Activated CD4-positive, alpha-beta T cell treated with anti-CD3 and anti-CD28 coated beads, Interleukin-2, Interleukin-6, amounts not matched to agents 100 ng/mL and 50 ng/mL, durations not matched to agents 16 hours and 8 hours (primary cell): ENCODE data around the gene CYP51A1.
"Not testable (repeated sequence)": the region's sequence is repeated elsewhere in the genome, so short reads cannot be mapped to it uniquely, and the experiment has no call there.

ENCODE experiments used
- DNase-seq: peaks from one replicate; pipeline ENCODE4 v3.0.0-alpha.2; 2020

CYP51A1 gene

DNA sequence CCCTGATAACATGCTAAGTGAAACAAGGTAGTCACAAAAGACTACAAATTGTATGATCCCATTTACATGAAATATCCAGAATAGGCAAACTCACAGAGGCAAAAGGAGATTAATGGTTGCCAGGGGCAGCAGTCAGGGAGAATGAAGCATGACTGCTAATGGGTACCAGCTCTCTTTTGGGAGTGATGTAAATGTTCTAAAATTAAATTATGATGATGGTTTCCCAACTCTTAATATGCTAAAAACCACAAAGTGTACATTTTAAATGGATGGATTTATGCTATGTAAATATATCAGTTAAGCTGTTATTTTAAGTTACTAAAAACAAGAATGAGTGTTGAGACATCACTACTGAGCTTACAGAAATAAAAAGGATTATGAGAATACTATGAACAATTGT is 12.6 kb downstream of the CYP51A1 start:
- no peak for DNase-seq

GRCh38 chr7:92119213-92119759 is 15.0 kb downstream of the CYP51A1 start:
- DNase-seq: no peak

- no peak for DNase-seq
These were observed 17.3 kb downstream of the CYP51A1 start for GRCh38 chr7:92116949-92117348.

DNA sequence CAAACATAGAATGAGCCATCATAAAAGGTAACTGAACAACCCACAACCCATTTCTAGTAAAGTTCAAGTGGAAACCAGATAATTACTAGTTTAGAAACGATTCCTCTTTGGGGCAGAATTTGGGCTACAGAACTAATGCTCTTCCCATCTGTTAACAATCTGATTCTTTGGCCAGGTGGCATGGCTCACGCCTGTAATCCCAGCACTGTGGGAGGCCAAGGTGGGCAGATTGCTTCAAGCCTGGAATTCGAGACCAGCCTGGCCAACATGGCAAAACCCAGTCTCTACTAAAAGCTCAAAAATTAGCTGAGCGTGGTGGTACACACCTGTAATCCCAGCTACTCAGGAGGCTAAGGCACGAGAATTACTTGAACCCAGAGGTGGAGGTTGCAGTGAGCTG is 18.5 kb downstream of the CYP51A1 start:
- DNase-seq: no peak

GRCh38 chr7:92110857-92111256 is 23.4 kb downstream of the CYP51A1 start:
- no peak for DNase-seq

DNA sequence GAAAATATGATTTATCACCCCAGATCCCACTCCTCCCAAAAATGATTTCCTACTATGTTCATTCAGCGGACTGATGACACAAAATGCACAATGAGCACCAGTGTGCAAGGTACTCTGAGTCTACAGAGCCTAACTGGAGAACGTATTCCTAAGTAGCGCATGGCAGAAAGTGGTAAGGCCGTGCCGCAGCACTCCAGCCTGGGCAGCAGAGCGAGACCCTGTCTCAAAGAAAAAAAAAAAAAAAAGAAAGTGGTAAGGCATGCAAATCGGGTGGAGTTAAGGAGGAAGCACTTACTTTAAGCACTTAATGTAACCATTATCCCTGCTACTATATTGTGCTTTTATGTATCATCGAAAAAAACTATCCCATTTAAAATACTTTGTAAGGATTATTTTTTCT is 25.5 kb downstream of the CYP51A1 start:
- DNase-seq: no peak

GRCh38 chr7:92102862-92103261 is 31.4 kb downstream of the CYP51A1 start:
- not testable (repeated sequence) for DNase-seq

DNA sequence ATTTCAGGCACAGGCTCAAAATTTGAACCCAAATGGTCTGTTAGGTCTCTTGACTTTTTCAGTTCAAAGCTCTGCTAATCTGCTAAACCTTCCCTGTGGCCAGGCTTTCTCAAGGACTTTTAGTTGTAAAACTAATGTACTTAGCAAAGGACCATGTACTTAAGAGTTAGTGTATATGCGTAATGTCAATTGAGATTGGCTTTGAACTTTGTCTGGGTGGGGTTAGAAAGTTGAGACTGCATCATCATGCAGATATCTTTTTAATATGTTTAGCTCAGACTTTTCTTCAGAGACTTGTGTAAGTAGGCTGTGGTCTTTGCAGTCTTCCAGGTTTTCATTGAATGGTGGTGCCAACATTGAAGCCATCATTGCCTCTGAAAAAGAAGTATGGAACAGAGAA is 33.7 kb downstream of the CYP51A1 start:
- DNase-seq: no peak

- no peak for DNase-seq
These were observed 38.9 kb downstream of the CYP51A1 start for GRCh38 chr7:92095380-92095779.

DNA sequence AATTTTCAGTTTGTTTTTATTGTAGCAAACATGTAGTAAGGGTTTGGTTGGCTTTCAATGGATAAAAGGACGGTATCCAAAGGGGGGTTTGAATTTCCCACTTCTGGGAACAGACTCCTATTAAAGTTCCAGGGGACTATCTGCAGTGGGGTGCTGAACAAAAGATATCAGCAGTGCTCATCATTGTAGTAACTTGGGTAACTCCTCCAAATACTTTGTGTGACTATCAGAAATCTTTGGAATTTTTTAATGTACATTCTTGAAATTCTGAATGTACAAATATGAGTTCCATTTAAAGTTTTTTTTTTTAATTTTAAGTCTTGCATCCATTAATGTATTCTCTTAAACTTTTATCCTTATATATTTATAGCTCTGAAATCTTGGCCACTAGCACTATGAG is 42.1 kb downstream of the CYP51A1 start:
- DNase-seq: no peak

DNA sequence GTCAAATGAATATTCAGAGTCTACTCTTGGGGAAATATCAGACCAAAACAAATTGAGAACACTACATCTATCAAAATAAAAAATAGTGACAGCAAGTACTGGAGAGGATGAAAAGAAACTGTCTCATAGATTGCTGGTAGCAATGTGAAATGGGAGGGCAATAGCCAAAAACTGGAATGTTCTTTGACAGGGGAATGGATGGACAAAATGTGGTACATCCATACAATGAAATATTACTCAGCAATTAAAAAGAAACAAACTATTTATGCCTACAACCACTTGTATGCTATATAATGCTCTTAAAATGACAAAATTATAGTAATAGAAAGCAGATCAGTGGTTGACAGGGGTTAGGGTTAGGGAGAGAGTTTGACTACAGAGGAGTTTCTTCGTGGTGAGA is 46.0 kb downstream of the CYP51A1 start:
- no peak for DNase-seq

DNA sequence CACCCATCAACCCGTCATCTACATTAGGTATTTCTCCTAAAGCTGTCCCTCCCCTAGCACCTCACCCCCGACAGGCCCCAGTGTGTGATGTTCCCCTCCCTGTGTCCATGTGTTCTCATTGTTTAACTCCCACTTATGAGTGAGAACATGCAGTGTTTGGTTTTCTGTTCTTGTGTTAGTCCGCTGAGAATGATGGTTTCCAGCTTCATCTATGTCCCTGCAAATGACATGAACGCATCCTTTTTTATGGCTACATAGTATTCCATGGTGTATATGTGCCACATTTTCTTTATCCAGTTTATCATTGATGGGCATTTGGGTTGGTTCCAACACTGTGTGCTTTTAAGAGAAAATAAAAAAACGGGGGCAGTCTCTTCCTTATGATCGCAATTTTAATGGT is 50.4 kb downstream of the CYP51A1 start:
- not testable (repeated sequence) for DNase-seq

- no peak for DNase-seq
These were observed 57.8 kb downstream of the CYP51A1 start for GRCh38 chr7:92076509-92076908.

- peak; percentile 52 for DNase-seq
These were observed 58.7 kb downstream of the CYP51A1 start for GRCh38 chr7:92075455-92076158.

GRCh38 chr7:92072708-92073107 is 61.6 kb downstream of the CYP51A1 start:
- no peak for DNase-seq

DNA sequence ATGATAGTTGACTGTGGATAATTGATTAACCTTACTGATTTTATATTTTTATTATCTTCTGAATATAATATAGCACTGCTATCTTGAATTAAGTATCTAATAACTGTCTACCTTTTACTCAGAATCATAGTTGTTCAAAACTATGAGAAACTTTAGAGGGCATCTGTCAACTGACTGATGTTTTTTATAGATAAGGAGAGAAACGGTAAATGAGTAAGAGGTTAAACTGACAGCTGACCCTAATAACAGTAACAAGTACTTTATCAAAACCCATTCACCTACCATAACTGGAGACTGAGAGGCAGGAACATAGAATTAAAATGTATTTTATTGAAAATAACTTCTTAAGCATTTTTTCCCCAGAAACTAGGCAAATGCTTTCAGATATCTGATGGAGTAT is 62.2 kb downstream of the CYP51A1 start:
- DNase-seq: no peak

GRCh38 chr7:92071032-92071431 is 63.2 kb downstream of the CYP51A1 start:
- DNase-seq: no peak

- no peak for DNase-seq
These were observed 69.7 kb downstream of the CYP51A1 start for GRCh38 chr7:92064438-92065029.
